Measurements from ENCODE around the gene SEMA3F. TPM values are rescaled to one million over a fixed set of nuclear protein-coding genes. Genes with fewer than 3 reads are reported as not detected.

The SEMA3F gene
- total RNA-seq, 1 donor from 2014 or later: 48.0 TPM

DNA sequence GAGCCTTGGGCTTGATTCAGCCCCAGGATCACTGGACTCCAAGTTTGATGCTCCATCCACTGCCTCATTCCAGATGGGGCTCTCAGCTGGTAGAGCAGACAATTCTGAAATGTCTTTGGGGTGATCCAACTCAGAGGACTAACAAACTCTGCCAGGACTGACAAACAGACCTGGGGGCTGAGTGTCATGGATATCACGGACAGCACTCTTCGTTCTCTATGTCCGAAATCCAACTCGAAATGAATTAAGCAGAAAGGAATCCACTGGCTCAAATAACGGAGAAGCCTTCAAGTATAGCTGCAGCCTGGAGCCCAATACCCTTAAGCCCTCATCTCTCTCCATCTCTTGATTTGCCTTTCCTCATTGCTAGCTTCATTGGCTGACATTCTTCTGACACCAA is 64.2 kb downstream of the SEMA3F start:
- H3K9me3 Mint-ChIP-seq: no peaks in the 10 kb centered on the region
- no peaks in the 10 kb centered on the region for H3K36me3 Mint-ChIP-seq
- no peak overlapping the region for H3K4me3 Mint-ChIP-seq
- no peak overlapping the region for H3K27ac Mint-ChIP-seq
- DNase-seq (ENCODE audit: extremely low spot score, unreplicated experiment): no peak
- TF ChIP-seq, protein P1, sequence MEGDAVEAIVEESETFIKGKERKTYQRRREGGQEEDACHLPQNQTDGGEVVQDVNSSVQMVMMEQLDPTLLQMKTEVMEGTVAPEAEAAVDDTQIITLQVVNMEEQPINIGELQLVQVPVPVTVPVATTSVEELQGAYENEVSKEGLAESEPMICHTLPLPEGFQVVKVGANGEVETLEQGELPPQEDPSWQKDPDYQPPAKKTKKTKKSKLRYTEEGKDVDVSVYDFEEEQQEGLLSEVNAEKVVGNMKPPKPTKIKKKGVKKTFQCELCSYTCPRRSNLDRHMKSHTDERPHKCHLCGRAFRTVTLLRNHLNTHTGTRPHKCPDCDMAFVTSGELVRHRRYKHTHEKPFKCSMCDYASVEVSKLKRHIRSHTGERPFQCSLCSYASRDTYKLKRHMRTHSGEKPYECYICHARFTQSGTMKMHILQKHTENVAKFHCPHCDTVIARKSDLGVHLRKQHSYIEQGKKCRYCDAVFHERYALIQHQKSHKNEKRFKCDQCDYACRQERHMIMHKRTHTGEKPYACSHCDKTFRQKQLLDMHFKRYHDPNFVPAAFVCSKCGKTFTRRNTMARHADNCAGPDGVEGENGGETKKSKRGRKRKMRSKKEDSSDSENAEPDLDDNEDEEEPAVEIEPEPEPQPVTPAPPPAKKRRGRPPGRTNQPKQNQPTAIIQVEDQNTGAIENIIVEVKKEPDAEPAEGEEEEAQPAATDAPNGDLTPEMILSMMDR (conservative IDR thresholded peaks at IDR 0.05): no peak
- no peaks in the 10 kb centered on the region for H3K4me1 Mint-ChIP-seq (ENCODE audit: unreplicated experiment)
- peaks cover 3% of the 10 kb centered on the region for H3K27me3 Mint-ChIP-seq

DNA sequence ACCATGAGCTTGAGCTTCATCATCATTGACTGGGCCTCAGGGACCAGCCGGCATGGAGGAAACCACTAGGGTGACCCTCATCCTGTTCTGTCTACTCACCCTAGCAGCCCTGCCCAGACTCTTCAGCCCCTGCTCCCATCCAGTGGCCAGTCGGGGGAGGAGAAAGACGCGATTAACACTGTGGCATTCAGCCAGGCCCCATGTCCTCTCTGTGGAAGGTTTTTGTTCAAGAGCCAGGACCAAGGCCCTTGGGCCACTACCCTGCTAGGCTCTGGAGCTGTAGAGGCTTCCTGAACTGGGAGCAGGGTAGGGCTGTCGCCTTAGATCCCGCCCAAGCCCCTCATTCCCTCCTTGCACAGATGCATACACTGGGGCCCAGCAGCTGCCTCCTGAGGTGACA is 65.0 kb downstream of the SEMA3F start:
- no peak for DNase-seq (ENCODE audit: extremely low spot score, unreplicated experiment)
- Mint-ChIP-seq H3K9me3 (no peaks in the 10 kb centered on the region), H3K4me1 (ENCODE audit: unreplicated experiment) (no peaks in the 10 kb centered on the region), H3K27ac (no peak overlapping the region), H3K4me3 (no peak overlapping the region), H3K27me3 (peaks cover 5% of the 10 kb centered on the region), H3K36me3 (no peaks in the 10 kb centered on the region)
- TF ChIP-seq, protein P1 (conservative IDR thresholded peaks at IDR 0.05): no peak

DNA sequence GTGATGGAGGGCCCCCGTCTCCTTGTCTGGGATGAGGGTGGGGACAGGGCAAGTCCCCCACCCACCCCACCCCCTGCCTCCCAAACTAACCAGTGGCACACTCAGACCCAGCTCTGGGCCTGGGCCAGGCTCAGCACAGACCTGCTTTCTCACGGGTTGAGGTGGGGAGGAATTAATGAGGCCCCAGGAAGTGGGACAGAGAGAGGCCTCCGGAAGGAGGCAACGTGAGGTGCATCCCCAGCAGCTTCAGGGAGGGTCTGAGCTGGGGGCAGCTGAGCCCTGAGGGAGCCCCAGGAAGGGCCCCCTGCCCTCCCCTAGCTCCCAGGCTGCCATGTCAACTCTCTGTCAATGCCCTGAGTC is 65.9 kb downstream of the SEMA3F start:
- TF ChIP-seq, protein P1 (conservative IDR thresholded peaks at IDR 0.05): no peak
- Mint-ChIP-seq H3K36me3 (no peaks in the 10 kb centered on the region), H3K4me1 (ENCODE audit: unreplicated experiment) (peaks cover 3% of the 10 kb centered on the region), H3K27ac (no peak overlapping the region), H3K4me3 (no peak overlapping the region), H3K27me3 (peaks cover 11% of the 10 kb centered on the region), H3K9me3 (no peaks in the 10 kb centered on the region)
- DNase-seq (ENCODE audit: extremely low spot score, unreplicated experiment): no peak

DNA sequence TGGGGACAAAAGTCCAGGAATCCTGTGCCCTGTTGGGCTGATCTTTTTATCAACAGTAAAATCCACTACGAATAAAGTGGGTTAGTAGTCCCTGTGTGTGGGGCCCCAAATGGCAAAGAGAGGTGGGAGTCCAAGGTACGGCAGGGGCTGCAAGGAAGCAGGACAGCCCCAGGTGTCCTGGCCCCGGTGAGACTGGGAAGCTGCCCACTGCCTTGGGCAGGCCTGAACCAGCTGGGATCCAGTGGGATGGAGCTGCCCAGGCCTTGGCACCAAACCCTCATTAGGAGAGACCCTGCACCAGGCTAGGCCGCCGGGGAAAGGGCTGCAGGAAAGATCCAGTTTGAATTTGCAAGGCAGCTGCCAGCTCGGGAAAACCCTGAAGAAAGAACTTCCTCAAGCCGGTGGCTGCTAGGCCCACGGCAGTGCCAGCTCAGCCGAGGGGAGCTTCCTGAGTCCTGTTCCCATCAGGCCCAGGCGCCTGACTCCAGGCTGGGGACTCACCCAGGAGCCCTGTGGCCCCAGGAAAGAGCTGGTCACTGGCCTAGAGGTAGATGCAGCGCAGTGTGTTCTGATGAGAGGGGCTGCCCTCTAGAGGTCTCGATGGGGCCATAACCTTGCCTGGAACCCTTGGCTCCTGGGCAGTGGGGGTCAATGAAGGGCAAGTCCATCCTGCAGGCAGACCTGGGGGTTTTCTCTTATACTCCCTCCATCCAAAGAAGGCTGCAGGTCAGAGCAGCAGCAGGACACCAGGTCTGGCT is 66.5 kb downstream of the SEMA3F start:
- Mint-ChIP-seq H3K27me3 (peaks cover 13% of the 10 kb centered on the region), H3K4me1 (ENCODE audit: unreplicated experiment) (peaks cover 6% of the 10 kb centered on the region), H3K27ac (no peak overlapping the region), H3K4me3 (no peak overlapping the region), H3K9me3 (no peaks in the 10 kb centered on the region), H3K36me3 (no peaks in the 10 kb centered on the region)
- no peak for DNase-seq (ENCODE audit: extremely low spot score, unreplicated experiment)
- TF ChIP-seq, protein P1 (conservative IDR thresholded peaks at IDR 0.05): no peak

DNA sequence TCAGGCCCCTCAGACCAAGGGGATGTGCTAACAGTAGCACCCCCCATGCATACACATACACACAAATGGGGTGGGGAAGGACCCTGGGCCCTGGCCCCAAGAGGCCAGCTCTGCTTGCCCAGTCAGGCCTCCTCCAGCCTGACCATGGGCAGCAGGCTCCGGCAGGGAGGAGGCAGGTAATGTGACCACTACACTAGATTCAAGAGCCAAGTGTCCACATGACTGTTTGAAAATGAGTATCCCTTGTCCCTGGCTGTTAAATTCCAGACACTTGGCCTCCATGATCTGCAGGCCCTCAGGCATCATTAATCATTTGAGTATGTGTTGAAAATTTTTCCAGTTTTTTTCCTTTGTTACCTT is 67.0 kb downstream of the SEMA3F start:
- H3K9me3 Mint-ChIP-seq: no peaks in the 10 kb centered on the region
- no peak for DNase-seq (ENCODE audit: extremely low spot score, unreplicated experiment)
- peaks cover 6% of the 10 kb centered on the region for H3K4me1 Mint-ChIP-seq (ENCODE audit: unreplicated experiment)
- no peaks in the 10 kb centered on the region for H3K36me3 Mint-ChIP-seq
- H3K27me3 Mint-ChIP-seq: peaks cover 13% of the 10 kb centered on the region
- H3K27ac Mint-ChIP-seq: no peak overlapping the region
- TF ChIP-seq, protein P1 (conservative IDR thresholded peaks at IDR 0.05): no peak
- no peak overlapping the region for H3K4me3 Mint-ChIP-seq

Measured in type B pancreatic cell (in vitro differentiated cells).